Measurements from ENCODE around the gene PPP3CA. TPM values are rescaled to one million over a fixed set of nuclear protein-coding genes. Genes with fewer than 3 reads are reported as not detected.

PPP3CA gene
- total RNA-seq, 4 donors from 2014 or later = 41.1 to 69.5 (median 53.6) TPM

DNA sequence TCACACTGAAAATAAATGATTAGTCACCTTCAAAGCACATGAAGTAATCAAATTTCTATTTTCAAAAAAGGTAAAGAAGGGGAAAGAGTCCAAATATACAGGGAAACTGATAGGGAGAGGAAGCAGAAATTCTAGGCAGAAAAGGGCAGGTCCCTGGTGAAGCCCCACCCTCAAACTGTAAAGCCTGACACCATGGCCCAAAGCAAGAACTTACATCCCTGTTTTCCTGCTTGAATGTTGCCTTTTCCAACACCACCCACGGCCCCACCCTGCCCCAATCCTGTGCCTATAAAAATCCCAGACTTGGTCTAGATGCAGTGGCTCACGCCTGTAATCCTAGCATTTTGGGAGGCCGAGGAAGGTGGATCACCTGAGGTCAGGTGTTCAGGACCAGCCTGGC lies 361.8 kb downstream of the PPP3CA start:
- TF ChIP-seq, protein P1, sequence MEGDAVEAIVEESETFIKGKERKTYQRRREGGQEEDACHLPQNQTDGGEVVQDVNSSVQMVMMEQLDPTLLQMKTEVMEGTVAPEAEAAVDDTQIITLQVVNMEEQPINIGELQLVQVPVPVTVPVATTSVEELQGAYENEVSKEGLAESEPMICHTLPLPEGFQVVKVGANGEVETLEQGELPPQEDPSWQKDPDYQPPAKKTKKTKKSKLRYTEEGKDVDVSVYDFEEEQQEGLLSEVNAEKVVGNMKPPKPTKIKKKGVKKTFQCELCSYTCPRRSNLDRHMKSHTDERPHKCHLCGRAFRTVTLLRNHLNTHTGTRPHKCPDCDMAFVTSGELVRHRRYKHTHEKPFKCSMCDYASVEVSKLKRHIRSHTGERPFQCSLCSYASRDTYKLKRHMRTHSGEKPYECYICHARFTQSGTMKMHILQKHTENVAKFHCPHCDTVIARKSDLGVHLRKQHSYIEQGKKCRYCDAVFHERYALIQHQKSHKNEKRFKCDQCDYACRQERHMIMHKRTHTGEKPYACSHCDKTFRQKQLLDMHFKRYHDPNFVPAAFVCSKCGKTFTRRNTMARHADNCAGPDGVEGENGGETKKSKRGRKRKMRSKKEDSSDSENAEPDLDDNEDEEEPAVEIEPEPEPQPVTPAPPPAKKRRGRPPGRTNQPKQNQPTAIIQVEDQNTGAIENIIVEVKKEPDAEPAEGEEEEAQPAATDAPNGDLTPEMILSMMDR (IDR thresholded peaks at IDR 0.05; ENCODE audit: low read depth) = no peak

DNA sequence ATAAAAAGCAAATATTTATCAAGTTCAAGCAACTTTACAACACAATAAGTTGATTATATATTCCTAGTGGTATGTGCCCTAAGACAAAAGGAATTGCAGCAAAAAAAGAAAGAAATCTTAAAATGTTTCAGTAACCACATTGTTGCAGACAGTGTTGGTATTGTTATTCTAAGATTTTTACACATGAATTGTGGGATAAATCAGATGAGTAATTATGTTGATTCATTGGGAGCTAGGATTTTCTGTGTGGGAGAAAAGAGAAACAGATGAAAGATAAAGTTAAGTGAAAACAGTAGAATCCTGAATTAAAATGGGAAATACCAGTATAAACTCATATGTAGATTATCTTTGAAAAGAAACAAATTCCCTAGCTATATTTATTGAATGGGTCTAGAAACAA lies 362.4 kb downstream of the PPP3CA start:
- TF ChIP-seq, protein P1 (IDR thresholded peaks at IDR 0.05; ENCODE audit: low read depth) = no peak

DNA sequence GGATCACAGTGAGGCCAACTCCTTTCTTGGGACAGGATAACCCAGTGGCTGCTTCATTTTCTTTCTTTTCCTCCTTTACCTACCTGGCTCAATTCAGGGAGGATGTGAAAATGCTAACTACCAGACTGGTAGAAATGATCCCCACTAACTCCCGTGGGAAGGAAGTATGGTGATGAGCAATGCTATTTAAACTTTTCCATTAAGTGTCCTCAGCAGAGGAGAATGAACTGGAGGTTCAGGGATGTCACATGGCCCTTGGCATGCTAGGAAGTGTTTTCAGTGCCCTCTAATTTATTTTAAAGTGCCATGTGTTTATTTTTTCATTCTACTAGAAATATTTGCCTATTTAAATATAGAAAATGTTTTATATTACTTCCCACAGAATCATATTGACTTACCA lies 363.9 kb downstream of the PPP3CA start:
- TF ChIP-seq, protein P1 (IDR thresholded peaks at IDR 0.05; ENCODE audit: low read depth) = no peak

DNA sequence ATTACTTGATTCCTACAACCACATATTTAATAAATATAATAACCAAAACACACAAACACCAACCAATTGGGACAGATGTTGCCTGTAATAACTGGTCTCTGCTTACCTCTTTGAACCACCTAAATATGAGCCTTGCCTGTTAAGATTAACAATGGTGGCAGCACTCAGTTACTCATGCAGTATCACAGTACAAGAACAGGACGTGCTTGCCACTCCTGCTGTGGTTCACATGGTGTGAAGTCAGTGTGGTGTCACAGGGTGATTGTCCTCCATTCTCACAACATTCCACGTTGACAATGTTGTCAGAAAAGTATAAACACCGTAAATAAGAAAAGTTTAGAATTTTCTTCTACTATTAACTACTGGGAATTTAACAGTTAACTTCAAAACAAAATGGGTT lies 365.0 kb downstream of the PPP3CA start:
- TF ChIP-seq, protein P1 (IDR thresholded peaks at IDR 0.05; ENCODE audit: low read depth) = no peak

DNA sequence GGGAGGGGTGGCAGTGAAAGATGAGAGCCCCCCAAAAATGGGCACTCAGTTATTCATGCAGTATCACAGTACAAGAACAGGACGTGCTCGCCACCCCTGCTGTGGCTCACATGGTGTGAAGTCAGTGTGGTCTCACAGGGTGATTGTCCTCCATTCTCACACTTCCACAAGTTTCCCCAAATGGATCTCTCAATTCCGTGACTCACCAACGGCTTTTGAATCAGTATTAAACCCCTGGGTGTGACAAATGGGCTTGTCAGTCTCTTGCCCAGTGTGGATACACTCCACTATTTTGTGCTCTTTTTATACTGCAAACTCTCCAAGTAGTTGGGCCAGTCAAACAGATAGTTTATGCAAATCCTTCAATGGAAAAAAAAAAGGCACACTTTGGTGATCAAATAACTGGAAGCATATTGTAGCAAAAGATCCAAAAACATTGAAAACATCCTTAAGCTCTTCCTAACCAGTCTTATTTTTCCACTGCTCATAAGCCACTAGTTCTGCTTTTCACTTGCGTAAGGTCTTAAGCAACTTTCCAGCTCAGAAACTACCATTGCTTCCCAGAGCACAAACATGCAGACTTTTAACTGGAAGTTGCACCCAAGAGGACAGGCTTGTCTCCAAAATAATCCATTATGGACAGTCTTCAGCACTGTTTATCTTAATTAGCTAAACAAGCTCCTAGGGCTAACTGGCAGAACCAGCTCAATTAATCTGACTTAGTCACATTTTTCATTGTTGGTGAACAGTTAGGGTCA lies 365.7 kb downstream of the PPP3CA start:
- TF ChIP-seq, protein P1 (IDR thresholded peaks at IDR 0.05; ENCODE audit: low read depth) = no peak

DNA sequence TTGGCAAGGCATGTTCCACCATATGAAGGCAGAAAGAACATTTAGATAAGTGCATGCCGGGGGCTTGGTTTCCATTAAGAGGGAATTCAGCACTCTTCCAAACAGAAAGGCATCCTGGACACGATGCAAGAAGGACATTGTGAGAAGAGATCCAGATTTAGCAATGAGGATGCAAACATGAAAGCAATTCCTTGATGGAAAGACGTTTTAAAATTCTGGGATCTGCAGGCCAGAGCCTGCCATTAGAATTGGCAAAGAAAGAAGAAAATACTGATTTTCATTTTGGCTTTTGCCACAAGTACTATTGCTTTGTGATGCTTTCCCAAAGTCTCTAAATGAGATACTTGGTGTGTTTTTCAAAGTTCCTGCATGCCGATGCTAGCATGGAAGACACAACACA lies 367.6 kb downstream of the PPP3CA start:
- TF ChIP-seq, protein P1 (IDR thresholded peaks at IDR 0.05; ENCODE audit: low read depth) = no peak

DNA sequence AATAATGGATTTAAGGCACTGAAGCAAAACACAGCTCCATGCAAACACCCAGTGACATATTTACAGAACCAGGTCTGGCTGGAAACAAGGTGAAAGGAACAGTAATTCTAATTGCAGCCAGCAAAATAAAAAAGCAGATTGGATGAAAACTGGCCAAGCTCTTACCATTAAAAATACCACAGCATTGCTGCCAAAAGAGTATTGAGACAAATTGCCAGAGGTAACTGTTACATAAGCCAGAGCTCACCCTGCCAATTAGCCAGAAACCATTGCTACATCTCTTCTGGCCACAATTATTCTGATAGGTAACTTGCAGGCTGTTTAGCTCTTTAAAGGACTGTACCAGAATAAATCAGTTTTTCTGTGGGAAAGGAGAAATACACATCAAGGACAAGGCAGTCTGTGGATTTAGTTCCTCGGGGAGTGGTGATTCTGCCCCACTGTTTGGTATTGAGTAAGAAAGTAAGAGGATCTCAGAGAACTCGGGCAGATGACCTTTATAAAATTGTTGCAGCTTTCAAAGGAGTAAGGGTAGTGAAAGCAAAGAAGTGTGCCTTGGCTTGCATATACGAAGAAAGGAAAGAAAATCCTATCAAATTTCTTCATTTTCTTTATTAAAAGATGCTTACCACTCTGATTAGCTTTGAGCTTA lies 369.5 kb downstream of the PPP3CA start:
- TF ChIP-seq, protein P1 (IDR thresholded peaks at IDR 0.05; ENCODE audit: low read depth) = no peak
